ENCODE data around the gene RAPGEF6.

GRCh38 chr5:131610198-131611063 lies 24.6 kb downstream of the RAPGEF6 start:
- TF ChIP-seq POLR2AphosphoS5 (IDR thresholded peaks at IDR 0.05), result no peak
- TF ChIP-seq CTCF (IDR thresholded peaks at IDR 0.05), result no peak
